IPS DF 6.9 (cell line): ENCODE results near the gene FCRLB.
"Not testable (repeated sequence)": the region's sequence is repeated elsewhere in the genome, so short reads cannot be mapped to it uniquely, and the experiment has no call there.

Experiments
- DNase-seq: peaks from one replicate; pipeline ENCODE4 v3.0.0-alpha.2; 2013; ENCODE audit warnings: low read depth, low spot score
- H3K27ac ChIP-seq: one replicate; pipeline ENCODE4 v1.5.1; 2013; ENCODE audit warnings: low read length, control low read depth
- H3K27me3 ChIP-seq: 2 replicates; pipeline ENCODE4 v1.6.1; 2013; ENCODE audit warnings: mild to moderate bottlenecking, low read length; ENCODE audit not compliant: control insufficient read depth, insufficient read depth
- H3K36me3 ChIP-seq: 2 replicates; pipeline ENCODE4 v1.6.1; 2013; ENCODE audit warnings: low read length; ENCODE audit not compliant: control insufficient read depth, insufficient read depth
- H3K4me1 ChIP-seq: 2 replicates; pipeline ENCODE4 v1.6.1; 2013; ENCODE audit warnings: low read length; ENCODE audit not compliant: control insufficient read depth, insufficient read depth
- H3K4me3 ChIP-seq: 2 replicates; pipeline ENCODE4 v1.5.1; 2013; ENCODE audit warnings: mild to moderate bottlenecking, low read length
- H3K9me3 ChIP-seq: 2 replicates; pipeline ENCODE4 v1.6.1; 2013; ENCODE audit warnings: low read length, inconsistent platforms; ENCODE audit not compliant: control insufficient read depth, insufficient read depth
- WGBS: extraction: QIAGEN DNeasy Blood & Tissue Kit; methylation state at CpG from one replicate; pipeline ENCODE4 v1.1.7; 2013; ENCODE audit warnings: mixed read lengths, missing lambda C conversion rate; ENCODE audit not compliant: insufficient read length, insufficient coverage; 5-methylcytosine and 5-hydroxymethylcytosine counted together

FCRLB gene

DNA sequence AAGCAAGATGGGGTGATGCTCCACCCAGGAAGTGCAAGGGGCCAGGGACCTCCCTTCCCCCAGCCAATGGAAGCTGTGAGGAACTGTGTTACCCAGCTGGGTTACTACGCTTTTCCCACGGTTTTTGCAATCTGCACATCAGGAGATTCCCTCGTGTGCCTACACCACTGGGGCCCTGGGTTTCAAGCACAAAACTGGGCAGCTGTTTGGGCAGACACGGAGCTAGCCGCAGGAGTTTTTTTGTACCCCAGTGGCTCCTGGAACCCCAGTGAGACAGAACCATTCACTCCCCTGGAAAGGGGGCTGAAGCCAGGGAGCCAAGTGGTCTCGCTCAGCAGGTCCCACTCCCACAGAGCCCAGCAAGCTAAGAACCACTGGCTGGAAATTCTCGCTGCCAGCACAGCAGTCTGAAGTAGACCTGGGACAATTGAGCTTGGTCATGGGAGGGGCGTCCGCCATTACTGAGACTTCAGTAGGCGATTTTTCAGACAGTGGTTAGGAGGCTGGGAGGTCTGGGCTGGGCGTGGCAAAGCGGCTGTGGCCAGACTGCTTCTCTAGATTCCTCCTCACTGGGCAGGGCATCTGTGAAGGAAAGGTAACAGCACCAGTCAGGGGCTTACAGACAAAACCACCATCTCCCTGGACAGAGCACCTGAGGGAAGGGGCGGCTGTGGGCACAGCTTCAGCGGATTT lies 28.2 kb upstream of the FCRLB start:
- DNase-seq, H3K36me3 ChIP-seq, H3K4me3 ChIP-seq, H3K9me3 ChIP-seq, H3K4me1 ChIP-seq, H3K27me3 ChIP-seq, H3K27ac ChIP-seq: not testable (repeated sequence)
- no CpG with 5 or more reads among the region's 14 CpGs for WGBS

DNA sequence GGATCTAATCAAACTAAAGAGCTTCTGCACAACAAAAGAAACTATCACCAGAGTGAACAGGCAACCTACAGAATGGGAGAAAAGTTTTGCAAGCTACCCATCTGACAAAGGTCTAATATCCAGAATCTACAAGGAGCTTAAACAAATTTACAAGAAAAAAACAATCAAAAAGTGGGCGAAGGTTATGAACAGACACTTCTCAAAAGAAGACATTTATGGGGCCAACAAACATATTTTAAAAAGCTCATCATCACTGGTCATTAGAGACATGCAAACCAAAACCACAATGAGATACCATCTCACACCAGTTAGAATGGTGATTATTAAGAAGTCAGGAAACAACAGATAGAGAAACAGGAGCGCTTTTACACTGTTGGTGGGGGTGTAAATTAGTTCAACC lies 23.0 kb upstream of the FCRLB start:
- H3K27me3 ChIP-seq, DNase-seq, H3K4me1 ChIP-seq, H3K4me3 ChIP-seq, H3K9me3 ChIP-seq, H3K27ac ChIP-seq, H3K36me3 ChIP-seq: not testable (repeated sequence)
- WGBS: no CpG with 5 or more reads among the region's 2 CpGs

GRCh38 chr1:161702250-161702649 lies 19.1 kb upstream of the FCRLB start:
- DNase-seq: no peak
- Histone ChIP-seq H3K9me3 (no peaks in the 10 kb centered on the region), H3K4me1 (no peaks in the 10 kb centered on the region), H3K27me3 (no peaks in the 10 kb centered on the region), H3K36me3 (no peaks in the 10 kb centered on the region), H3K27ac (no peak overlapping the region), H3K4me3 (no peak overlapping the region)
- no CpG with 5 or more reads among the region's 8 CpGs for WGBS

GRCh38 chr1:161705537-161705936 lies 15.8 kb upstream of the FCRLB start:
- DNase-seq: no peak
- H3K36me3 ChIP-seq: no peaks in the 10 kb centered on the region
- H3K4me3 ChIP-seq: no peak overlapping the region
- H3K4me1 ChIP-seq: no peaks in the 10 kb centered on the region
- H3K27ac ChIP-seq: no peak overlapping the region
- H3K9me3 ChIP-seq: no peaks in the 10 kb centered on the region
- WGBS: no CpG with 5 or more reads among the region's 4 CpGs
- H3K27me3 ChIP-seq: no peaks in the 10 kb centered on the region

DNA sequence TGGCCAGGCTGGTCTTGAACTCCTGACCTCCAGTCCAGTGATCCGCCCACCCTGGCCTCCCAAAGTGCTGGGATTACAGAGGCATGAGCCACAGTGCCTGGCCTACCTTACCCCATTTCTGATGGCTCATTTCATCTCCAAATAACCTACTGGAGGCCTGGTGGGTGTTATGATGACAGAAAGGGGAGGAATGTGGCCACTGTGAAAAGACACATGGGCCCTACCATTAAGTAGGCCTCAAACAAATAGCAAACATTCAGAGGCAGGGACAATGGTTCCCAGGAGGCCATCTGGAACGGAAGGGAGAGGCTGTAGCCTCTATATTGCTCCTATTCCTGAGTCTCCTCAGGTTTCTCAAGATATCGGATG lies 15.2 kb upstream of the FCRLB start:
- Histone ChIP-seq H3K36me3 (no peaks in the 10 kb centered on the region), H3K4me3 (no peak overlapping the region), H3K27ac (no peak overlapping the region), H3K27me3 (no peaks in the 10 kb centered on the region), H3K4me1 (no peaks in the 10 kb centered on the region), H3K9me3 (no peaks in the 10 kb centered on the region)
- DNase-seq: no peak
- no CpG with 5 or more reads among the region's 3 CpGs for WGBS

DNA sequence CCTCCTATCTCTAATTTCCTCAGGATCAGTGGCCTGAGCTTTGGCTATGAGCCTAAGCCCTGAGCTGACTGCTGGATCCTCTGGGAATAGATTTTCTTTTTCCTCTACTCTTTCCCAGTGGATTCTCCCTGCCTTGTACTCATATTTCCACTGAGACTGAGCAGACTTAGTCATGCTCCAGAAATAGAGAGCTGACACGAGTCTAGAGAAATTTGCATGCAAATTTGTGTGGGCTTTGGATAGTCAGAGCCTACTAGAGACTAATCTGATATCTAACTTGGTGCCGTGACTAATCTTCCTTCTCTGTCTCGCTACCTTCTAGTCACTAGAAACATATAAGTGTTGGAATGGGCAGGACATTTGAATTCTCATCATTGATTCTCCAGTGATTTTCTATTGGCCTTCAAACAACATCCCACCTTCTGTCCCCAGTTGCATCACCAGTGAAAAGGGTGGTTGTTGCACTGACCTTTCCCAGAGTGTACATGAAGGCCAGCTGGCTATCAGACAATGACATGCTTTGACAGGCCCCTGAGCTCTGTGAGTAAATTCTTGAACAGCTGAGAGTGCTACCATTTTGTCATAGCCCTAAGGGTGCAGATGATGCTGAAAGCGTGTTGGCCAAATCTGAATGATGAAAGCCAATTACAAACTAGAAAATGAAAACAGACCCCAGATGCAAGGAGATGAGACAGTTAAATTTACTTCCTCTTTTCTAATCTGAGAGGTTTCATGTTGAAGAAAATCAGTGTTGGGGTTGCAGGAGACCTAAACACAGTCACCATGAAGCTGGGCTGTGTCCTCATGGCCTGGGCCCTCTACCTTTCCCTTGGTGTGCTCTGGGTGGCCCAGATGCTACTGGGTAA lies 14.6 kb upstream of the FCRLB start, which contains the start of gene FCRLA:
FCRLA (plus strand) TSS at position 748 of the 866 bp plus-strand sequence; CDS start at position 784, 36 bp downstream.
- Histone ChIP-seq H3K4me1 (no peaks in the 10 kb centered on the region), H3K9me3 (no peaks in the 10 kb centered on the region), H3K36me3 (no peaks in the 10 kb centered on the region), H3K27ac (no peak within 1 kb of the TSS), H3K27me3 (no peaks in the 10 kb centered on the region), H3K4me3 (no peak within 1 kb of the TSS)
- no peak for DNase-seq
- no CpG with 5 or more reads among the region's 4 CpGs for WGBS

GRCh38 chr1:161707503-161707902 lies 13.8 kb upstream of the FCRLB start:
- Histone ChIP-seq H3K27ac (no peak overlapping the region), H3K27me3 (no peaks in the 10 kb centered on the region), H3K4me1 (no peaks in the 10 kb centered on the region), H3K36me3 (no peaks in the 10 kb centered on the region), H3K9me3 (no peaks in the 10 kb centered on the region), H3K4me3 (no peak overlapping the region)
- DNase-seq: no peak
- no CpG with 5 or more reads among the region's 2 CpGs for WGBS

DNA sequence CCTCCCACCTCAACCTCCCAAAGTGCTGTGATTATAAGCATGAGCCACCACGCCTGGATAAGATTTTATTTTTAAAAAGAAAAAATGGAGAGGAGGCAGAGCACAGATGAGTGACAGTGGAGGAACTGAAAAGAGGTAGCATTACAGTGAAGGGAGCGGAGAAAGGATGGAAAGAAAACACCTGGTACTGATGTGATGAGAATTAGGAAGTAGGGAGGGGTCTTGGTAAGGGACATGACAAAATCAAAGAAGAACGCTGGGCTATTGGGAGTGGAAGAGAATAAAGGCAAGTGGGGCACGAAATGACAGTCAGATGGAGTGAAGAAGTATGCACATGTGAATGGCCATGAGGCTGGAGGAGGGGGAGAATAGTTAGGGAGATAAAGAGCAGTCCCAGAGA lies 12.0 kb upstream of the FCRLB start:
- no peak overlapping the region for H3K4me3 ChIP-seq
- no peaks in the 10 kb centered on the region for H3K4me1 ChIP-seq
- H3K9me3 ChIP-seq: no peaks in the 10 kb centered on the region
- H3K27me3 ChIP-seq: no peaks in the 10 kb centered on the region
- DNase-seq: no peak
- no peaks in the 10 kb centered on the region for H3K36me3 ChIP-seq
- no peak overlapping the region for H3K27ac ChIP-seq
- WGBS: no CpG with 5 or more reads among the region's 4 CpGs

- no peak for DNase-seq
- WGBS: no CpG with 5 or more reads among the region's 4 CpGs
- Histone ChIP-seq H3K27me3 (no peaks in the 10 kb centered on the region), H3K4me1 (no peaks in the 10 kb centered on the region), H3K27ac (no peak overlapping the region), H3K36me3 (no peaks in the 10 kb centered on the region), H3K4me3 (no peak overlapping the region), H3K9me3 (no peaks in the 10 kb centered on the region)
Observed at GRCh38 chr1:161710560-161710959, 10.8 kb upstream of the FCRLB start.

- Histone ChIP-seq H3K36me3 (no peaks in the 10 kb centered on the region), H3K27ac (no peak overlapping the region), H3K27me3 (no peaks in the 10 kb centered on the region), H3K4me3 (no peak overlapping the region), H3K4me1 (no peaks in the 10 kb centered on the region), H3K9me3 (no peaks in the 10 kb centered on the region)
- no peak for DNase-seq
- no CpG with 5 or more reads among the region's 8 CpGs for WGBS
Observed at GRCh38 chr1:161718559-161719324, 2.6 kb upstream of the FCRLB start.
